Esophagus (tissue), 2 donors: ENCODE results near the gene JAK1. TPM values are rescaled to one million over a fixed set of nuclear protein-coding genes. Genes with fewer than 3 reads are reported as not detected.

Experiments used
- H3K27ac ChIP-seq, 2 donors: one replicate each; pipeline ENCODE4 v1.5.1; 2013; ENCODE audit warnings: low read depth in 2 of 2, mild to moderate bottlenecking in 2 of 2, inconsistent platforms in 1 of 2, low read length in 1 of 2, moderate library complexity in 1 of 2
- H3K27me3 ChIP-seq, 2 donors: one replicate each; pipeline ENCODE4 v1.6.1; 2013; ENCODE audit warnings: low read length in 2 of 2, control low read depth in 1 of 2, mild to moderate bottlenecking in 1 of 2; ENCODE audit not compliant: insufficient read depth in 2 of 2, control insufficient read depth in 1 of 2
- H3K36me3 ChIP-seq, 2 donors: one replicate each; pipeline ENCODE4 v1.6.1; 2013; ENCODE audit warnings: low read length in 1 of 2; ENCODE audit not compliant: control insufficient read depth in 2 of 2, insufficient read depth in 2 of 2
- H3K4me1 ChIP-seq, 2 donors: one replicate each; pipeline ENCODE4 v1.6.1; 2013; ENCODE audit warnings: low read length in 1 of 2; ENCODE audit not compliant: control insufficient read depth in 2 of 2, insufficient read depth in 2 of 2
- H3K4me3 ChIP-seq, 2 donors: one replicate each; pipeline ENCODE4 v1.5.1; 2013; ENCODE audit warnings: low read length in 2 of 2, mild to moderate bottlenecking in 2 of 2, low read depth in 1 of 2, moderate library complexity in 1 of 2
- H3K9me3 ChIP-seq, 2 donors: one replicate each; pipeline ENCODE4 v1.6.1; 2013; ENCODE audit warnings: mild to moderate bottlenecking in 2 of 2, low read depth in 1 of 2, low read length in 1 of 2, moderate library complexity in 1 of 2; ENCODE audit not compliant: control insufficient read depth in 2 of 2, insufficient read depth in 1 of 2
- WGBS, 2 donors: extraction: QIAGEN DNeasy Blood & Tissue Kit; methylation state at CpG; one replicate each; pipeline ENCODE4 v1.1.7; 2013; 5-methylcytosine and 5-hydroxymethylcytosine counted together
- polyA plus RNA-seq, 2 donors: library from polyadenylated mRNA; stranded (reverse); fragments of 200-250 nt; gene quantifications; one replicate each; pipeline ENCODE4 v1.2.3, GENCODE V29; 2013
- donor health status: healthy with polysubstance abuse.
- donor health status: Bipolar disorder and iron deficiency.

Gene JAK1
- polyA plus RNA-seq, 2 donors, result 13.1 to 20.9 TPM

DNA sequence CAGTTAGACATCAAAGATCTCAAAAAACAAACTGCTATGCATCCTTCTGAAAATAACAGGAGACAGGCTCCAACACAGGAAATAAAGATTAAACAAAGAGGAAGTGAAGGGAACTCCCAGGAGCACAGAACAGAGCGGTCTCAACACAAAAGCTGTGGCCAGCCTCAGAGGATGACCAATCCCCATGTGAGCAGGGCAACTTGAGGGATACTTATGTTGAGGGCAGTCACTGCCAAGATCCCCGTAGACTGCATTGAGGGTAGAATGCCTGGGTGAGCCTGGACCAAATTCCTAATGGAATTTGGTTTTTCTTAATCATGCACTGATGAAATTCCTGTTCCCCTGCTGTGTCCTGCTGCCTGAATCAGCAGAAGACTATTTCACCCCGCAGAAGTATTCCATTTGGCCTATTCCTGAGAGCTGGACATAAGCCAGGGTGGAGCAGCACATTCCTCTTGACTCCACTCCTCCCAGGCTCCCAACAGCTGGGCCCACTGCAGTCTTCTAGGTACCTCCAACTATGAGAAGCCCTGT, 49.0 kb downstream of the JAK1 start:
- 44 to 49% methylated on average over 3 of the region's 3 CpGs for WGBS, 2 donors
- H3K27ac ChIP-seq, result peak overlapping the region; percentile 12 to 31
- H3K4me1 ChIP-seq, result peaks cover 0 to 11% of the 10 kb centered on the region in 2 donors
- H3K9me3 ChIP-seq, result no peaks in the 10 kb centered on the region
- no peaks in the 10 kb centered on the region for H3K27me3 ChIP-seq
- H3K36me3 ChIP-seq, result no peaks in the 10 kb centered on the region
- H3K4me3 ChIP-seq, result no peak overlapping the region

GRCh38 chr1:64915381-64916274, 50.7 kb downstream of the JAK1 start:
- H3K36me3 ChIP-seq, result no peaks in the 10 kb centered on the region
- WGBS, 2 donors, result 64 to 72% methylated on average over 9 of the region's 9 CpGs
- no peak overlapping the region for H3K27ac ChIP-seq
- no peak overlapping the region for H3K4me3 ChIP-seq
- no peaks in the 10 kb centered on the region for H3K9me3 ChIP-seq
- H3K4me1 ChIP-seq, result peaks cover 0 to 11% of the 10 kb centered on the region in 2 donors
- H3K27me3 ChIP-seq, result no peaks in the 10 kb centered on the region

GRCh38 chr1:64913361-64914015, 52.9 kb downstream of the JAK1 start:
- no peak overlapping the region for H3K27ac ChIP-seq
- 49 to 61% methylated on average over 3 of the region's 3 CpGs for WGBS, 2 donors
- no peaks in the 10 kb centered on the region for H3K27me3 ChIP-seq
- H3K4me3 ChIP-seq, result no peak overlapping the region
- no peaks in the 10 kb centered on the region for H3K9me3 ChIP-seq
- no peaks in the 10 kb centered on the region for H3K36me3 ChIP-seq
- H3K4me1 ChIP-seq, result peaks cover 0 to 11% of the 10 kb centered on the region in 2 donors

DNA sequence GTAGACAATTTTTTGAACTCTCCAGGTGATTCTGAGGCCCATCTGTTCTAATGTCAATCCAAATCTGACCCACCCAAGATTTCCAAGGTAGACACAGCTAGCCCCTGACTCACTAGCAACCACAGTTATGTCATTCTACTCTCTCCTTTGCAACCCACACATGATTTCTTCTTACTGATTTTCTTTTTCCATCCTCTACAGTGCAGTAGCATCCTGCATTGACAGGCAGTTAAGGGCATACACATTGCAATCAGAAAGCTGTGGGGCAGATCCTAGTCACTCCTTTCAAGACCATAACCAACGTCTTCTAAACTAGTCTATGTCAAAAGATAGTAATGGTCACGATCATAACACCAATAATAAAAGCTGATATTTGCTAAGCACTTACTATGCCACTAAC, 54.2 kb downstream of the JAK1 start:
- Histone ChIP-seq H3K9me3 (no peaks in the 10 kb centered on the region), H3K4me3 (no peak overlapping the region), H3K27me3 (no peaks in the 10 kb centered on the region), H3K36me3 (no peaks in the 10 kb centered on the region), H3K27ac (no peak overlapping the region), H3K4me1 (peaks cover 0 to 6% of the 10 kb centered on the region in 2 donors)
- WGBS, 2 donors, result 76 to 78% methylated on average over 2 of the region's 2 CpGs

GRCh38 chr1:64911326-64911725, 55.0 kb downstream of the JAK1 start:
- WGBS, 2 donors, result 71 to 89% methylated on average over 3 of the region's 3 CpGs
- no peak overlapping the region for H3K4me3 ChIP-seq
- H3K27me3 ChIP-seq, result no peaks in the 10 kb centered on the region
- peaks cover 0 to 6% of the 10 kb centered on the region in 2 donors for H3K4me1 ChIP-seq
- H3K27ac ChIP-seq, result no peak overlapping the region
- no peaks in the 10 kb centered on the region for H3K9me3 ChIP-seq
- no peaks in the 10 kb centered on the region for H3K36me3 ChIP-seq

- H3K27me3 ChIP-seq, result no peaks in the 10 kb centered on the region
- no peak overlapping the region for H3K27ac ChIP-seq
- H3K36me3 ChIP-seq, result no peaks in the 10 kb centered on the region
- no peak overlapping the region for H3K4me3 ChIP-seq
- H3K4me1 ChIP-seq, result peaks cover 0 to 3% of the 10 kb centered on the region in 2 donors
- no peaks in the 10 kb centered on the region for H3K9me3 ChIP-seq
- 79 to 80% methylated on average over 7 of the region's 7 CpGs for WGBS, 2 donors
Measured at GRCh38 chr1:64909031-64909430, 57.3 kb downstream of the JAK1 start.

DNA sequence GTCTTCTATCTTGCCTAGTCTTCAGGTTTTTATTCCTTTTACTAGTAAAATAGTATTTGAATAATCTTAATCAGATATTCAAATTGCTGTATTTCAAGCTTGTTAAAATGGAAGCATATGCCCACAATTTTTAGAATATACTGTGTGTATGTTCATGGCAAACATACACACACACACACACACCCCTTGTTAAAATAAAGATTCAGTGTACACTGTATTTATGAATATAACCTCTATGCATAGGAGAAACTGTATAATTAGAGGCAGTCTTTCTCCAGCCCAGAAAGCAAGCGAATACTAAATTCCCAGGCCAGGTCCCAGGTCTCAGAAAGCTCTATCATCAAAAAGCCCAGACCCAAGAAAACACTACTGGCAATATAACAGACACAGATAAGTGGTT, 57.8 kb downstream of the JAK1 start:
- Histone ChIP-seq H3K36me3 (no peaks in the 10 kb centered on the region), H3K27ac (no peak overlapping the region), H3K4me3 (no peak overlapping the region), H3K27me3 (no peaks in the 10 kb centered on the region), H3K9me3 (no peaks in the 10 kb centered on the region), H3K4me1 (no peaks in the 10 kb centered on the region)
- WGBS, 2 donors, result 91 to 92% methylated on average over 1 of the region's 1 CpG

GRCh38 chr1:64906447-64906846, 59.9 kb downstream of the JAK1 start:
- Histone ChIP-seq H3K36me3 (no peaks in the 10 kb centered on the region), H3K4me3 (no peak overlapping the region), H3K4me1 (no peaks in the 10 kb centered on the region), H3K27me3 (no peaks in the 10 kb centered on the region), H3K27ac (no peak overlapping the region), H3K9me3 (no peaks in the 10 kb centered on the region)
- WGBS, 2 donors, result 73 to 86% methylated on average over 3 of the region's 3 CpGs

DNA sequence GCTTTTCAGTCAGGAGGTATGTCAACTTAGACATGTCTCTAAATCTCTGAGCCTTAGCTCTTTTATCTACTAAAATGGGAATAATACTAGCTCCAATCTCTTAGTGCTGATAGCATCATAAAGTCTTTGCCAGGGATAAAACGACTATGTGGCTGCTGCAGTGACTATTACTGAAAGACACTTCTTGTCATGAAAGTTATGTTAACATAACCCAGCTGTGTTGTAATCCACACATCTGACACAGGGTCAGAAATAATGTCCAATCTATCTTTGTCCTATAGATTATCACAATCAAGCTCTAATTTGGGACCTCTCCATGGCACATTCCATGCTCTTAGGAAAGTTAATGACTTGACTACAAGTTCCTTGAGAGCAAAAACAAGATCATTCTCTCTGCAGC, 62.8 kb downstream of the JAK1 start:
- Histone ChIP-seq H3K4me3 (no peak overlapping the region), H3K27me3 (no peaks in the 10 kb centered on the region), H3K4me1 (no peaks in the 10 kb centered on the region), H3K36me3 (no peaks in the 10 kb centered on the region), H3K27ac (no peak overlapping the region), H3K9me3 (no peaks in the 10 kb centered on the region)
- 40 to 51% methylated on average over 1 of the region's 1 CpG for WGBS, 2 donors
